ENCODE results near the gene NUP214. TPM values are rescaled to one million over a fixed set of nuclear protein-coding genes. Genes with fewer than 3 reads are reported as not detected.

The NUP214 gene
- 10 to 100 TPM in 1 of 3 donors, 1 to 10 TPM in 2; 4.9 to 20.1 (median 9.9) TPM for polyA plus RNA-seq

GRCh38 chr9:131125288-131126058 is at the start of gene NUP214:
Gene NUP214, plus strand, starts transcription at chr9:131125586. Its CDS starts 119 bp downstream, at chr9:131125705.
- Mint-ChIP-seq H3K27ac (peak within 1 kb of the TSS; percentile 96 to 99 (median 99)), H3K9me3 (no peaks in the 10 kb centered on the region), H3K4me3 (peak within 1 kb of the TSS; percentile 98 to 100 (median 99)), H3K36me3 (peaks cover 4 to 20% (median 15%) of the 10 kb centered on the region in 3 donors), H3K4me1 (peaks cover 28 to 33% of the 10 kb centered on the region in 2 donors), H3K27me3 (ENCODE audit: low read depth in 3 of 3) (peaks cover 0 to 14% (median 13%) of the 10 kb centered on the region in 3 donors)
- peak; percentile 99 for DNase-seq

GRCh38 chr9:131076347-131077195 is 48.8 kb upstream of the NUP214 start:
- Mint-ChIP-seq H3K27ac (no peak overlapping the region), H3K9me3 (no peaks in the 10 kb centered on the region), H3K36me3 (no peaks in the 10 kb centered on the region), H3K4me3 (no peak overlapping the region), H3K4me1 (no peaks in the 10 kb centered on the region), H3K27me3 (ENCODE audit: low read depth in 3 of 3) (no peaks in the 10 kb centered on the region)
- DNase-seq, result no peak

- Mint-ChIP-seq H3K36me3 (no peaks in the 10 kb centered on the region), H3K4me1 (no peaks in the 10 kb centered on the region), H3K9me3 (no peaks in the 10 kb centered on the region), H3K4me3 (no peak overlapping the region), H3K27ac (no peak overlapping the region), H3K27me3 (ENCODE audit: low read depth in 3 of 3) (peaks cover 0 to 3% (median 2%) of the 10 kb centered on the region in 3 donors)
- DNase-seq, result no peak
These were observed 46.7 kb upstream of the NUP214 start for GRCh38 chr9:131078427-131079366.

GRCh38 chr9:131080589-131080988 is 44.8 kb upstream of the NUP214 start:
- peaks cover 0 to 8% (median 3%) of the 10 kb centered on the region in 3 donors for H3K27me3 Mint-ChIP-seq (ENCODE audit: low read depth in 3 of 3)
- no peaks in the 10 kb centered on the region for H3K9me3 Mint-ChIP-seq
- no peaks in the 10 kb centered on the region for H3K4me1 Mint-ChIP-seq
- H3K4me3 Mint-ChIP-seq, result no peak overlapping the region
- no peaks in the 10 kb centered on the region for H3K36me3 Mint-ChIP-seq
- DNase-seq, result no peak
- no peak overlapping the region for H3K27ac Mint-ChIP-seq

GRCh38 chr9:131081868-131082267 is 43.5 kb upstream of the NUP214 start:
- DNase-seq, result no peak
- Mint-ChIP-seq H3K36me3 (no peaks in the 10 kb centered on the region), H3K4me1 (no peaks in the 10 kb centered on the region), H3K27me3 (ENCODE audit: low read depth in 3 of 3) (peaks cover 0 to 14% (median 3%) of the 10 kb centered on the region in 3 donors), H3K4me3 (no peak overlapping the region), H3K9me3 (no peaks in the 10 kb centered on the region), H3K27ac (no peak overlapping the region)

- Mint-ChIP-seq H3K36me3 (no peaks in the 10 kb centered on the region), H3K27ac (no peak overlapping the region), H3K9me3 (no peaks in the 10 kb centered on the region), H3K4me3 (no peak overlapping the region), H3K27me3 (ENCODE audit: low read depth in 3 of 3) (peaks cover 0 to 14% (median 3%) of the 10 kb centered on the region in 3 donors), H3K4me1 (no peaks in the 10 kb centered on the region)
- DNase-seq, result no peak
These were observed 42.4 kb upstream of the NUP214 start for GRCh38 chr9:131082774-131083512.

- no peak for DNase-seq
- Mint-ChIP-seq H3K27me3 (ENCODE audit: low read depth in 3 of 3) (peaks cover 0 to 14% (median 3%) of the 10 kb centered on the region in 3 donors), H3K27ac (no peak overlapping the region), H3K9me3 (no peaks in the 10 kb centered on the region), H3K4me1 (no peaks in the 10 kb centered on the region), H3K36me3 (no peaks in the 10 kb centered on the region), H3K4me3 (no peak overlapping the region)
These were observed 40.6 kb upstream of the NUP214 start for GRCh38 chr9:131084661-131085369.

GRCh38 chr9:131085370-131086122 is 39.8 kb upstream of the NUP214 start:
- Mint-ChIP-seq H3K4me1 (no peaks in the 10 kb centered on the region), H3K27ac (no peak overlapping the region), H3K36me3 (no peaks in the 10 kb centered on the region), H3K27me3 (ENCODE audit: low read depth in 3 of 3) (peaks cover 0 to 14% (median 3%) of the 10 kb centered on the region in 3 donors), H3K4me3 (no peak overlapping the region), H3K9me3 (no peaks in the 10 kb centered on the region)
- DNase-seq, result no peak

GRCh38 chr9:131087354-131087893 is 38.0 kb upstream of the NUP214 start:
- Mint-ChIP-seq H3K4me3 (no peak overlapping the region), H3K27ac (no peak overlapping the region), H3K27me3 (ENCODE audit: low read depth in 3 of 3) (peaks cover 0 to 14% (median 3%) of the 10 kb centered on the region in 3 donors), H3K9me3 (no peaks in the 10 kb centered on the region), H3K36me3 (no peaks in the 10 kb centered on the region), H3K4me1 (no peaks in the 10 kb centered on the region)
- no peak for DNase-seq

- Mint-ChIP-seq H3K27ac (no peak overlapping the region), H3K9me3 (no peaks in the 10 kb centered on the region), H3K36me3 (no peaks in the 10 kb centered on the region), H3K27me3 (ENCODE audit: low read depth in 3 of 3) (peaks cover 1 to 11% (median 9%) of the 10 kb centered on the region in 3 donors), H3K4me3 (no peak overlapping the region), H3K4me1 (no peaks in the 10 kb centered on the region)
- DNase-seq, result no peak
These were observed 35.2 kb upstream of the NUP214 start for GRCh38 chr9:131090025-131090787.

GRCh38 chr9:131091352-131091992 is 33.9 kb upstream of the NUP214 start:
- Mint-ChIP-seq H3K9me3 (no peaks in the 10 kb centered on the region), H3K4me1 (peaks cover 0 to 5% of the 10 kb centered on the region in 2 donors), H3K27ac (no peak overlapping the region), H3K4me3 (no peak overlapping the region), H3K36me3 (no peaks in the 10 kb centered on the region), H3K27me3 (ENCODE audit: low read depth in 3 of 3) (peaks cover 7 to 14% (median 9%) of the 10 kb centered on the region in 3 donors)
- DNase-seq, result no peak
